KMS-11 (cell line): Measurements from ENCODE around the gene AJAP1.

Experiments
- H2AFZ ChIP-seq: fragments of 200-600 bp; sonication (generic); 2 replicates; pipeline ENCODE4 v1.6.1; 2016; ENCODE audit warnings: antibody characterized with exemption, mixed run types, low read depth
- H3K27ac ChIP-seq: fragments of 200-600 bp; sonication (generic); 2 replicates; pipeline ENCODE4 v1.6.1; 2016; ENCODE audit warnings: mild to moderate bottlenecking, mixed run types
- H3K27me3 ChIP-seq: fragments of 200-600 bp; sonication (generic); 2 replicates; pipeline ENCODE4 v1.6.1; 2017; ENCODE audit warnings: mild to moderate bottlenecking, low read depth, mixed run types, moderate library complexity; ENCODE audit not compliant: insufficient read depth
- H3K36me3 ChIP-seq: fragments of 200-600 bp; sonication (generic); 2 replicates; pipeline ENCODE4 v1.6.1; 2017; ENCODE audit warnings: mild to moderate bottlenecking, mixed run types; ENCODE audit not compliant: insufficient read depth
- H3K4me1 ChIP-seq: fragments of 200-600 bp; sonication (generic); 2 replicates; pipeline ENCODE4 v1.6.1; 2016; ENCODE audit warnings: mild to moderate bottlenecking, low read depth, mixed run types; ENCODE audit not compliant: poor library complexity, severe bottlenecking
- H3K4me2 ChIP-seq: fragments of 200-600 bp; sonication (generic); 2 replicates; pipeline ENCODE4 v1.7.0; 2016; ENCODE audit warnings: mild to moderate bottlenecking, mixed run types
- H3K4me3 ChIP-seq: fragments of 200-600 bp; sonication (generic); IDR thresholded peaks from 2 replicates; pipeline ENCODE4 v1.6.1; 2017; ENCODE audit warnings: low read depth, low read length, mixed read lengths; ENCODE audit not compliant: insufficient read depth
- H3K79me2 ChIP-seq: fragments of 200-600 bp; sonication (generic); 2 replicates; pipeline ENCODE4 v1.6.1; 2016; ENCODE audit warnings: low read depth, mixed run types; ENCODE audit not compliant: insufficient read depth
- H3K9ac ChIP-seq: fragments of 200-600 bp; sonication (generic); 2 replicates; pipeline ENCODE4 v1.6.1; 2016; ENCODE audit warnings: mild to moderate bottlenecking, mixed run types
- H4K20me1 ChIP-seq: fragments of 200-600 bp; sonication (generic); 2 replicates; pipeline ENCODE4 v1.6.1; 2016; ENCODE audit warnings: mild to moderate bottlenecking, mixed run types; ENCODE audit not compliant: insufficient read depth
- CTCF ChIP-seq: fragments of 200-600 bp; sonication (generic); conservative IDR thresholded peaks from 2 replicates; pipeline ENCODE4 v1.6.1; 2017; ENCODE audit warnings: low read depth, mild to moderate bottlenecking, antibody characterized with exemption, low read length, moderate library complexity, mixed read lengths

Gene AJAP1

GRCh38 chr1:4624141-4624715 lies 30.2 kb upstream of the AJAP1 start:
- no peak overlapping the region for H3K4me2 ChIP-seq
- H3K27ac ChIP-seq: no peak overlapping the region
- H3K9ac ChIP-seq: no peak overlapping the region
- no peaks in the 10 kb centered on the region for H3K4me1 ChIP-seq
- H2AFZ ChIP-seq: no peak overlapping the region
- H4K20me1 ChIP-seq: no peaks in the 10 kb centered on the region
- H3K4me3 ChIP-seq: no peak overlapping the region
- no peaks in the 10 kb centered on the region for H3K36me3 ChIP-seq
- no peak for TF ChIP-seq CTCF
- no peaks in the 10 kb centered on the region for H3K79me2 ChIP-seq
- H3K27me3 ChIP-seq: no peaks in the 10 kb centered on the region; the same call in 1 of the 2 replicates

GRCh38 chr1:4624801-4625200 lies 29.6 kb upstream of the AJAP1 start:
- Histone ChIP-seq H3K27me3 (no peaks in the 10 kb centered on the region; the same call in 1 of the 2 replicates), H3K9ac (no peak overlapping the region), H3K79me2 (no peaks in the 10 kb centered on the region), H2AFZ (no peak overlapping the region), H4K20me1 (no peaks in the 10 kb centered on the region), H3K4me2 (no peak overlapping the region), H3K4me3 (no peak overlapping the region), H3K27ac (no peak overlapping the region), H3K36me3 (no peaks in the 10 kb centered on the region), H3K4me1 (no peaks in the 10 kb centered on the region)
- TF ChIP-seq CTCF: no peak

DNA sequence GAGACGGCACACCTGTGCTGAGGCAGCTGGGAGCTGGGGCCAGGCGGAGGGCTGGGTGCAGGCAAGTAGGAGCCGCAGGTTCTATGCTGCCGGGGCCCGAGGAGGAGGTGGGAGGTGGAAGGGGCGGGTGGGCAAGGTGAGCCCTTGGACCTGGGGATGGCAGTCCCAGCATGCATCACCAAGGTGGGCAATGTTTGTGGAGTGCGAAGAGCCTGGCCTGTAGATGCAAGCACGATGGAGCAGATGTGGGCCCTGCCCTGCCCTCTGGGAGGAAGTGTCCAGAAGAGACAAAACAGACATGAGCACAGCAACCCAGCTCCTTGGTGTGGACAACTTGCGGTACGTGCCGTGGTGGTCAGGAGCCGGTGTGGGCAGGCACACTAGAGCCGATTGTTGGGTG lies 28.3 kb upstream of the AJAP1 start:
- Histone ChIP-seq H3K4me1 (no peaks in the 10 kb centered on the region), H3K4me3 (no peak overlapping the region), H3K27ac (no peak overlapping the region), H3K36me3 (no peaks in the 10 kb centered on the region), H3K79me2 (no peaks in the 10 kb centered on the region), H3K4me2 (no peak overlapping the region), H2AFZ (no peak overlapping the region), H4K20me1 (no peaks in the 10 kb centered on the region), H3K27me3 (no peaks in the 10 kb centered on the region; the same call in 1 of the 2 replicates), H3K9ac (no peak overlapping the region)
- no peak for TF ChIP-seq CTCF

GRCh38 chr1:4626560-4627319 lies 27.7 kb upstream of the AJAP1 start:
- Histone ChIP-seq H3K4me3 (no peak overlapping the region), H3K4me2 (no peak overlapping the region), H3K36me3 (no peaks in the 10 kb centered on the region), H3K27me3 (no peaks in the 10 kb centered on the region; the same call in 1 of the 2 replicates), H3K9ac (no peak overlapping the region), H2AFZ (no peak overlapping the region), H3K79me2 (no peaks in the 10 kb centered on the region), H3K27ac (no peak overlapping the region), H3K4me1 (no peaks in the 10 kb centered on the region), H4K20me1 (no peaks in the 10 kb centered on the region)
- TF ChIP-seq CTCF: no peak
